B cell (primary cell): ENCODE results near the gene TAF4. TPM values are rescaled to one million over a fixed set of nuclear protein-coding genes. Genes with fewer than 3 reads are reported as not detected.

ENCODE experiments used
- ATAC-seq: fragments of 200-7000 bp; cut with Tn5 transposase; one replicate; pipeline ENCODE4 v1.10.0; 2021; ENCODE audit warnings: low read depth, mild to moderate bottlenecking, moderate number of reproducible peaks, moderate library complexity
- CTCF ChIA-PET: fragments of 350-600 bp; sonication (Branson Sonifier 250); formaldehyde crosslinking; loops from one replicate; lab custom pipeline; 2021; ENCODE audit warnings: antibody characterized with exemption, inconsistent platforms; lab: Charles Lee
- POLR2A ChIA-PET: fragments of 350-600 bp; sonication (Branson Sonifier 250); formaldehyde crosslinking; loops from one replicate; lab custom pipeline; 2021; ENCODE audit warnings: antibody characterized with exemption; lab: Charles Lee
- DNase-seq: peaks from one replicate; pipeline ENCODE4 v3.0.0; 2013
- H2AFZ ChIP-seq: 2 replicates; pipeline ENCODE4 v1.6.1; 2012; ENCODE audit warnings: mild to moderate bottlenecking, low read depth, low read length; ENCODE audit not compliant: insufficient read depth, poor library complexity, severe bottlenecking
- H3K27ac ChIP-seq, 2 donors: 1 replicate in 1 of 2; 2 replicates in 1 of 2; pipeline ENCODE4 v1.5.1; 2012 to 2013; ENCODE audit warnings: low read length in 2 of 2, mild to moderate bottlenecking in 2 of 2, moderate library complexity in 1 of 2
- H3K27me3 ChIP-seq, 4 experiments: fragments of 200-600 bp in 1 of 4; sonication (generic) in 1 of 4; replicated peaks in 1 of 4; 1 replicate in 2 of 4; 2 replicates in 2 of 4; pipeline versions ENCODE4 v1.6.1 to v1.7.0; 2013 to 2016; ENCODE audit warnings: low read length in 3 of 4, mild to moderate bottlenecking in 2 of 4, mixed read lengths in 1 of 4, moderate library complexity in 1 of 4; ENCODE audit not compliant: insufficient read depth in 4 of 4, control insufficient read depth in 3 of 4; ENCODE audit errors: control extremely low read depth in 1 of 4
- H3K36me3 ChIP-seq, 2 experiments: replicated peaks in 1 of 2; 1 replicate in 1 of 2; 2 replicates in 1 of 2; pipeline versions ENCODE4 v1.6.1 to v1.7.1; 2013; ENCODE audit warnings: low read length in 1 of 2; ENCODE audit not compliant: insufficient read depth in 2 of 2, control insufficient read depth in 1 of 2; ENCODE audit errors: control extremely low read depth in 1 of 2, extremely low read depth in 1 of 2
- H3K4me1 ChIP-seq, 2 donors: fragments of 200-600 bp in 1 of 2; sonication (generic) in 1 of 2; 1 replicate in 1 of 2; 2 replicates in 1 of 2; pipeline versions ENCODE4 v1.5.1 to v1.6.1; 2013 to 2017; ENCODE audit warnings: low read length in 2 of 2; ENCODE audit not compliant: control insufficient read depth in 2 of 2, insufficient read depth in 2 of 2
- H3K4me2 ChIP-seq: replicated peaks from 2 replicates; pipeline ENCODE3; 2012; ENCODE audit warnings: mild to moderate bottlenecking, low read depth, low read length; ENCODE audit not compliant: poor library complexity, severe bottlenecking
- H3K4me3 ChIP-seq, 5 experiments: fragments of 200-600 bp in 1 of 5; sonication (generic) in 1 of 5; 1 replicate in 3 of 5; 2 replicates in 2 of 5; pipeline versions ENCODE4 v1.5.1 to v1.7.0; 2011 to 2016; ENCODE audit warnings: low read length in 4 of 5, mild to moderate bottlenecking in 4 of 5, low read depth in 2 of 5, control low read depth in 1 of 5, moderate library complexity in 1 of 5; ENCODE audit not compliant: insufficient read depth in 1 of 5; ENCODE audit errors: control extremely low read depth in 1 of 5, extremely low read depth in 1 of 5
- H3K79me2 ChIP-seq: fragments of 200-600 bp; sonication (generic); one replicate; pipeline ENCODE4 v1.6.0; 2016; ENCODE audit warnings: low read length; ENCODE audit not compliant: control insufficient read depth, insufficient read depth
- H3K9ac ChIP-seq: fragments of 200-600 bp; sonication (generic); 2 replicates; pipeline ENCODE4 v1.6.1; 2017; ENCODE audit warnings: mild to moderate bottlenecking, low read length, moderate library complexity
- H3K9me3 ChIP-seq, 3 donors: one replicate each; pipeline versions ENCODE4 v1.6.1 to v1.7.1; 2013; ENCODE audit warnings: low read length in 2 of 3; ENCODE audit not compliant: control insufficient read depth in 2 of 3, insufficient read depth in 1 of 3; ENCODE audit errors: control extremely low read depth in 1 of 3
- H4K20me1 ChIP-seq: 2 replicates; pipeline ENCODE4 v1.6.0; 2012; ENCODE audit warnings: mild to moderate bottlenecking, low read length; ENCODE audit not compliant: insufficient read depth, control insufficient read depth, poor library complexity, severe bottlenecking
- H3K27ac Mint-ChIP-seq: one replicate; pipeline ENCODE4 v1.8.0; 2021; ENCODE audit warnings: mixed read lengths
- H3K27me3 Mint-ChIP-seq: one replicate; pipeline ENCODE4 v1.8.0; 2021; ENCODE audit warnings: mixed read lengths
- H3K4me1 Mint-ChIP-seq: one replicate; pipeline ENCODE4 v1.8.0; 2021; ENCODE audit warnings: mixed read lengths
- H3K4me3 Mint-ChIP-seq: one replicate; pipeline ENCODE4 v1.8.0; 2021; ENCODE audit warnings: mixed read lengths
- H3K9me3 Mint-ChIP-seq: one replicate; pipeline ENCODE4 v1.8.0; 2022; ENCODE audit warnings: mixed read lengths; ENCODE audit not compliant: insufficient read depth
- EZH2 ChIP-seq: IDR thresholded peaks from 2 replicates; pipeline ENCODE4 v1.6.1; 2012; ENCODE audit warnings: borderline replicate concordance, low read depth, mild to moderate bottlenecking, moderate library complexity, low read length; ENCODE audit not compliant: insufficient read depth, poor library complexity, severe bottlenecking
- WGBS: methylation state at CpG from one replicate; pipeline ENCODE4 v1.1.5; 2013; ENCODE audit warnings: missing lambda C conversion rate; ENCODE audit not compliant: insufficient coverage; 5-methylcytosine and 5-hydroxymethylcytosine counted together
- intact Hi-C: fragments of 100-400 bp; cut with micrococcal nuclease; formaldehyde crosslinking; loops from one replicate; pipeline ENCODE4 v1.10.0; 2022
- polyA plus RNA-seq: library from polyadenylated mRNA; depleted of rRNA; stranded (reverse); fragments of >200 nt; gene quantifications from 2 replicates; pipeline ENCODE4 v1.2.3, GENCODE V29; 2012
- total RNA-seq, 2 donors: library from RNA; stranded (reverse); fragments of 120-200 nt in 1 of 2; gene quantifications; 1 replicate in 1 of 2; 2 replicates in 1 of 2; pipeline versions ENCODE4 v1.2.3 to v1.2.4, GENCODE V29; 2013 to 2022
- TF ChIP-seq, protein P1 (sequence below): fragments of 200-600 bp; IDR thresholded peaks from one replicate; pipeline ENCODE4 v1.8.0; 2022; ENCODE audit warnings: antibody characterized with exemption, mild to moderate bottlenecking

TAF4 gene
- total and polyA plus RNA-seq, 2 donors (not counting 1 experiment from before 2014, with no cell fraction given): 13.9 to 39.5 TPM

DNA sequence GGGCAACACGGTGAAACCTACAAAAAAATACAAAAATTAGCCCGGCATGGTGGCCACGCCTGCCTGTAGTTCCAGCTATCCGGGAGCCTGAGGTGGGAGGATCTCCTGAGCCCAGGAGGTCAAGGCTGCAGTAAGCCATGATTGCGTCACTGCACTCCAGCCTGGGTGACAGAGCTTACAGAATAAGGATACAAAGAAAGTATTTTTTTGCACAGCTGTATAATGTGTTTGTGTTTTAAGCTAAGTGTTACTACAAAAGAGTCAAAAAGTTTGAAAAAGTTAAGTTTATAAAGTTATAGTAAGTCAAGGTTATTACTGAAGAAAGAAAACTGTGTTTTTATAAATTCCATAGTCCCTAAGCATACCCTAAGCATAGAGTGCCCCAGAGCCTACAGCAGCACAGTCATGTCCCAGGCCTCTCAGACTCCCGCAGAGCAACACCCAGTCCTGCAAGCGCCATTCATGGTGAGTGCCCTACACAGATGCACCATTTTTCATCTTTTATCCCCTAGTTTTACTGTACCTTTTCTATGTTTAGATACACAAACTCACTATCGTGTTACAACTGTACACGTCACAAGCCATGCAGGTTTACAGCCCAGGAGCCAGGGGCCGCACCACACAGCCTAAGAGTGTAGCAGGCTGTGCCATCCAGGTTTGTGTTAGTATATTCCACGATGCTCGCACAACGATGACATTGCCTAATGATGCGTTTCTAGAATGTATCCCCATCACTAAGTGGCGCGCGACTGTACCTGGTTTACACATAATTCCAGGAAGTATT, 22.4 kb downstream of the TAF4 start:
- Mint-ChIP-seq H3K4me3 (no peak overlapping the region), H3K27ac (no peak overlapping the region), H3K9me3 (no peaks in the 10 kb centered on the region), H3K27me3 (no peaks in the 10 kb centered on the region), H3K4me1 (peaks cover 42% of the 10 kb centered on the region)
- Histone ChIP-seq H3K79me2 (peaks cover 95% of the 10 kb centered on the region), H3K36me3 (no peaks in the 10 kb centered on the region), H3K9ac (no peak overlapping the region), H4K20me1 (peaks cover 79% of the 10 kb centered on the region), H3K4me1 (peaks cover 6 to 14% of the 10 kb centered on the region in 2 donors), H3K4me2 (no peak overlapping the region), H3K27ac (no peak overlapping the region), H2AFZ (no peak overlapping the region), H3K27me3 (no peaks in the 10 kb centered on the region), H3K9me3 (no peaks in the 10 kb centered on the region), H3K4me3 (no peak overlapping the region)
- WGBS: 95% methylated on average over 16 of the region's 17 CpGs
- CTCF ChIA-PET: no interaction called here
- intact Hi-C loops: no loop called here
- no peak for TF ChIP-seq EZH2
- TF ChIP-seq, protein P1, sequence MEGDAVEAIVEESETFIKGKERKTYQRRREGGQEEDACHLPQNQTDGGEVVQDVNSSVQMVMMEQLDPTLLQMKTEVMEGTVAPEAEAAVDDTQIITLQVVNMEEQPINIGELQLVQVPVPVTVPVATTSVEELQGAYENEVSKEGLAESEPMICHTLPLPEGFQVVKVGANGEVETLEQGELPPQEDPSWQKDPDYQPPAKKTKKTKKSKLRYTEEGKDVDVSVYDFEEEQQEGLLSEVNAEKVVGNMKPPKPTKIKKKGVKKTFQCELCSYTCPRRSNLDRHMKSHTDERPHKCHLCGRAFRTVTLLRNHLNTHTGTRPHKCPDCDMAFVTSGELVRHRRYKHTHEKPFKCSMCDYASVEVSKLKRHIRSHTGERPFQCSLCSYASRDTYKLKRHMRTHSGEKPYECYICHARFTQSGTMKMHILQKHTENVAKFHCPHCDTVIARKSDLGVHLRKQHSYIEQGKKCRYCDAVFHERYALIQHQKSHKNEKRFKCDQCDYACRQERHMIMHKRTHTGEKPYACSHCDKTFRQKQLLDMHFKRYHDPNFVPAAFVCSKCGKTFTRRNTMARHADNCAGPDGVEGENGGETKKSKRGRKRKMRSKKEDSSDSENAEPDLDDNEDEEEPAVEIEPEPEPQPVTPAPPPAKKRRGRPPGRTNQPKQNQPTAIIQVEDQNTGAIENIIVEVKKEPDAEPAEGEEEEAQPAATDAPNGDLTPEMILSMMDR: no peak
- POLR2A ChIA-PET: no interaction called here
- ATAC-seq: no peak
- no peak for DNase-seq

DNA sequence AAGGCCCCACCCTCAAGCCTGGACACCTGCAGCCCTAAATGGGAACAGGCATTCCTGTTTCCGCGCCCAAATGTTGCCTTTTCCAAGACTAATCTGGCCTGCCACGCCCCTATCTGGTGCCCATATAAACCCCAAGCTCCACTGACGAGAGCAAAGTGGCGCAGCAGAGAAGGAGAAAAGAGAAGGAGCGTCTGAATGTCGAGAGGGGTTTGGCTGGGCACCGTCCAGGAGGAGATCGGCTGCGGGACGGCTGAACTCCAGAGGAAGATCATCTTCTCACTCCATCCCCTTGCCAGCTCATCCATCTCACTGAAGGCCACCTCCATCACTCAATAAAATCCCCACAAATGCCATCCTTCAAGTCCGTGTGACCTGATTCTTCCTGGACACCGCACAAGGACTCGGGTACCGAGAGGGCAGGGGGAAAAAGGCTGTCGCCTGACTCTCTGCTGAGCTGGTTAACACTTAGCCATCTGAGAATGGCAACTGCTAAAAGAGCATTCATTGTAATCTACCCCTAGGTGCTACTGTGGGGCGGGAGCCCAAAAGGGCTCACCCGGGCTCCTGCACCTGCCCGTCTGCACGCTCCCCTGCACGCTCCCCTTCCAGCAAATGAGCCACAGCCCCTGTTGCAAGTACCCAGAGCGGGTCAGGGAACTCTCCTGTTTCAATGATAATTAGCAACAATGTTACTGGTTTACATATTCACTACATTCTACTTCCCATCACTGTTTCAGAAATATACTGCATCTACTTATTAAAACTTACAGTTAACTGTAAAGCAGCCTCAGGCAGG, 23.5 kb downstream of the TAF4 start:
- CTCF ChIA-PET: no interaction called here
- Histone ChIP-seq H3K27ac (no peak overlapping the region), H3K4me2 (no peak overlapping the region), H2AFZ (no peak overlapping the region), H3K4me1 (peaks cover 6 to 14% of the 10 kb centered on the region in 2 donors), H3K9me3 (peaks cover 0 to 4% (median 0%) of the 10 kb centered on the region in 3 donors), H4K20me1 (peaks cover 78% of the 10 kb centered on the region), H3K79me2 (peaks cover 95% of the 10 kb centered on the region), H3K9ac (no peak overlapping the region), H3K4me3 (no peak overlapping the region), H3K27me3 (no peaks in the 10 kb centered on the region), H3K36me3 (no peaks in the 10 kb centered on the region)
- no peak for DNase-seq
- POLR2A ChIA-PET: no interaction called here
- intact Hi-C loops: no loop called here
- Mint-ChIP-seq H3K27ac (no peak overlapping the region), H3K27me3 (no peaks in the 10 kb centered on the region), H3K4me1 (peaks cover 38% of the 10 kb centered on the region), H3K4me3 (no peak overlapping the region), H3K9me3 (no peaks in the 10 kb centered on the region)
- TF ChIP-seq, protein P1: no peak
- TF ChIP-seq EZH2: no peak
- 99% methylated on average over 16 of the region's 22 CpGs for WGBS
- ATAC-seq: no peak
